ENCODE results near the gene AFAP1. TPM values are rescaled to one million over a fixed set of nuclear protein-coding genes. Genes with fewer than 3 reads are reported as not detected.

The AFAP1 gene
- total RNA-seq, 1 experiment from 2014 or later = 94.7 TPM

- Histone ChIP-seq H3K9me3 (ENCODE audit: control insufficient read depth, insufficient read depth, low read depth, low read length) (no peaks in the 10 kb centered on the region), H3K27ac (ENCODE audit: low read length) (no peak overlapping the region), H3K4me3 (ENCODE audit: low read depth in 2 of 2, low read length in 2 of 2) (no peak overlapping the region), H3K27me3 (ENCODE audit: control insufficient read depth, insufficient read depth, low read length) (no peaks in the 10 kb centered on the region), H3K36me3 (ENCODE audit: control insufficient read depth, insufficient read depth, low read length) (peaks cover 30% of the 10 kb centered on the region), H3K4me1 (ENCODE audit: control insufficient read depth, insufficient read depth, low read length) (peaks cover 18% of the 10 kb centered on the region)
- DNase-seq (ENCODE audit: low read depth, low spot score) = no peak
- no TSS peak for BruUV-seq (replicated peaks)
- no peak for TF ChIP-seq CTCF (IDR thresholded peaks at IDR 0.05)
- TF ChIP-seq SIN3A (IDR thresholded peaks at IDR 0.05; ENCODE audit: borderline replicate concordance, insufficient read depth, low read depth, low read length) = no peak
- TF ChIP-seq REST (IDR thresholded peaks at IDR 0.05; ENCODE audit: insufficient read depth in 1 of 2, low read depth in 2 of 2, low read length in 1 of 2) = no peak
- TF ChIP-seq TCF7L2 (IDR thresholded peaks at IDR 0.05; ENCODE audit: low read depth, low read length) = no peak
- no peak for TF ChIP-seq POLR2AphosphoS5 (IDR thresholded peaks at IDR 0.05; ENCODE audit: low read depth, low read length)
- ATAC-seq = no peak
- intact Hi-C loops (cut with micrococcal nuclease; ENCODE audit: unreplicated experiment) = no loop called here
- POLR2A ChIA-PET = no interaction called here
- CTCF ChIA-PET = no interaction called here
- in situ Hi-C loops (cut with HindIII; ENCODE audit: low pct_unique_long_range_greater_than_20kb, low sequenced_read_pairs) = no loop called here
Observed at GRCh38 chr4:7857993-7858392, 81.7 kb downstream of the AFAP1 start.

GRCh38 chr4:7857238-7857701 lies 82.4 kb downstream of the AFAP1 start:
- in situ Hi-C loops (cut with HindIII; ENCODE audit: low pct_unique_long_range_greater_than_20kb, low sequenced_read_pairs) = no loop called here
- peaks cover 30% of the 10 kb centered on the region for H3K36me3 ChIP-seq (ENCODE audit: control insufficient read depth, insufficient read depth, low read length)
- intact Hi-C loops (cut with micrococcal nuclease; ENCODE audit: unreplicated experiment) = no loop called here
- H3K4me3 ChIP-seq (ENCODE audit: low read depth in 2 of 2, low read length in 2 of 2) = no peak overlapping the region
- H3K9me3 ChIP-seq (ENCODE audit: control insufficient read depth, insufficient read depth, low read depth, low read length) = no peaks in the 10 kb centered on the region
- TF ChIP-seq SIN3A (IDR thresholded peaks at IDR 0.05; ENCODE audit: borderline replicate concordance, insufficient read depth, low read depth, low read length) (no peak), REST (IDR thresholded peaks at IDR 0.05; ENCODE audit: insufficient read depth in 1 of 2, low read depth in 2 of 2, low read length in 1 of 2) (no peak), TCF7L2 (IDR thresholded peaks at IDR 0.05; ENCODE audit: low read depth, low read length) (no peak)
- H3K27ac ChIP-seq (ENCODE audit: low read length) = no peak overlapping the region; the same call in 1 of the 2 replicates
- DNase-seq (ENCODE audit: low read depth, low spot score) (no peak), ATAC-seq (no peak)
- H3K27me3 ChIP-seq (ENCODE audit: control insufficient read depth, insufficient read depth, low read length) = no peaks in the 10 kb centered on the region
- peaks cover 18% of the 10 kb centered on the region for H3K4me1 ChIP-seq (ENCODE audit: control insufficient read depth, insufficient read depth, low read length)
- POLR2A ChIA-PET = no interaction called here
- BruUV-seq (replicated peaks) = no TSS peak
- CTCF ChIA-PET = no interaction called here
